NCI-H345 treated with DMSO at 0.1 percent for 48 hours (cell line): Measurements from ENCODE around the gene FAM222B.
"Not testable (repeated sequence)": the region's sequence is repeated elsewhere in the genome, so short reads cannot be mapped to it uniquely, and the experiment has no call there.

ENCODE experiments used
- DNase-seq: peaks from one replicate; lab custom pipeline; 2025; ENCODE audit not compliant: unreplicated experiment; lab: John Stamatoyannopoulos, UW

The FAM222B gene

DNA sequence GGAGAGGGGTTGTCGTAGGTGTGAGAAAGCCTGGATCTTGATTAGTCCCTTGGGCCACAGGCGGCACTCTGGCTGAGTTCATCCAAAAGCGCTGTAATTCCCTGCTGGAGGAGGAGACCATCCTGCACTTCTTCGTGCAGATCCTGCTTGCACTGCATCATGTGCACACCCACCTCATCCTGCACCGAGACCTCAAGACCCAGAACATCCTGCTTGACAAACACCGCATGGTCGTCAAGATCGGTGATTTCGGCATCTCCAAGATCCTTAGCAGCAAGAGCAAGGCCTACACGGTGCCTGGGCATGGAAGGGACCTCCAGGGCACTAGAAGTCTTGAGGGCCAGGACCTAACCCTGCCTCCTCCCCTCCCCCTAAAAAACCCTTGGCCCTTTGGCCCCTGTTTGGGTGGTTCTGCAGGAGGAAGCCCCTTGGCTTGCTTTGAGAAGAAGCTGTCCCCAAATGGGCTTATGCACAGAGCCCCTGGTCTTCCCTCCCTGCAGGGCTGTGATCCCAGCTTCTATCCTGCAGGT lies 107.8 kb downstream of the FAM222B start:
- no peak for DNase-seq

DNA sequence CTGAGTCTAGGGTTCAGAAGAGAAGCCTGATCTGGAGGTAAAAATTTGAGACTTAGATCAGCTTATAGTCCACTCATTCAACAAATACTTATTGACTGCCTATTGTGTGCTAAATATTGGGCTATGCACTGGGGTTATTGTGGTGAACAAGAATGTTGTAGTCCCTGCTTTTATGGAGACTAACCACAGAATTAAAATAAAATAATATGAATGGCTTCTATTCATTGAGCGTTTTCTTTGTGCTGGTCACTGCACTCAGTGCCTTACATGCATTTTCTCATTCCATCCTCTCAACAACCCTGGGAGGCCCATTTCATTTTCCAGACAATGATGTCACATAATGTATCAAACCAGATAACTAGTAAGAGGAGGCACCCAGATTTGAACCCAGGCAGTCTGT lies 109.2 kb downstream of the FAM222B start:
- DNase-seq = no peak

DNA sequence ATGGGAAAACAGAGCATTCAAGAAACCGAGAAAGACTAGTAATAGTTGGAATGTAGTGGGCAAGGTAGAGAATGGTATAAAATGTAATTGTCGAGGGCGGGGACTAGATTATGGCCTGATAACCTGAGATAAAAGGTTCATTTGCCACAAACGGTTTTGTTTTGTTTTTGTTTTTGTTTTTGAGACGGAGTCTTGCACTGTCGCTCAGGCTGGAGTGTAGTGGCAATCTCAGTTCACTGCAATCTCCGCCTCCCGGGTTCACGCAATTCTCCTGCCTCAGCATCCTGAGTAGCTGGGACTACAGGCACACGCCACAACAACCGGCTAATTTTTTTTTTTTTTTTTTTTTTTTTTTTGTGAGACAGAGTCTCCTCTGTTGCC lies 112.7 kb downstream of the FAM222B start:
- DNase-seq = no peak

DNA sequence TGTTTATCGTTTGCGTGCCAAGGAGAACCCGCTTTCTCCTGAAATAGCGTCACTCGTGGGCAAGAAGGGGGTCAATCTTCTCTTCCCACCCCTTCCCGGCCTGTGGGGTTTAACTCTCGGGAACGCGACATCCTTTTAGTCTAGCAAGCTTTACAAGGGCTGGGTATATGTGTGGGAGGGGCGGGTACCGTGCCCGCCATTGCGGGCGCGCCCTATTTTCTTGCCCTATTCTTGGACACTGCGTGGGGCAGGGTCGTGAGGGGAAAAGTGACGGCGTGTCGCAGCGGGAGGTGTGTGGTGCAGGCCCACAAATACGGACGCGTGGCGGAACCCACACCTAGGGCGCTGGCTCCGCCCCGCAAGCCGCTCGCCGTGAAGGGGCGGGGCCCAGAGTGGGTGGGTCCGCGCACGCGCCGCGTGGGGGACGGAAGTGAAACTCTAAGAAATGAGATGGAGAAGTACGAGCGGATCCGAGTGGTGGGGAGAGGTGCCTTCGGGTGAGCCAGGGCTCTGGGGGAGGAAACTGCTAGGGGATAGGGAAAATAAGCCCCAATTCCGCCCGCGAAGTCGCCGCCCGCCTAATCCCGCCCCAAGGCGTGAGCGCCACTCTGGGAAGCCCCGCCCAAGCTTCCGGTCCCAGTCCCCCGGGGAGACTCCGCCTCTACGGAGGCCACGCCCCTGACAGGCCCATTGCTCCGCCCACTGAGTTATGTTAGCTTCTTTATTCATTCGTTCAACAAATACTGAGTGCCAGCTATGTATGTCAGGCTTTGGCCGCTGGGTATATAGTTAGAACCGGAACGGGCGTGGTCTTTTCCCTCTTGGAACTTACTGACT lies 114.0 kb downstream of the FAM222B start, which contains the start of gene NEK8:
TSS of gene NEK8 (plus strand) at position 425 of the 837 bp plus-strand sequence. CDS start at position 451, 26 bp downstream.
- peak; percentile 86 for DNase-seq

DNA sequence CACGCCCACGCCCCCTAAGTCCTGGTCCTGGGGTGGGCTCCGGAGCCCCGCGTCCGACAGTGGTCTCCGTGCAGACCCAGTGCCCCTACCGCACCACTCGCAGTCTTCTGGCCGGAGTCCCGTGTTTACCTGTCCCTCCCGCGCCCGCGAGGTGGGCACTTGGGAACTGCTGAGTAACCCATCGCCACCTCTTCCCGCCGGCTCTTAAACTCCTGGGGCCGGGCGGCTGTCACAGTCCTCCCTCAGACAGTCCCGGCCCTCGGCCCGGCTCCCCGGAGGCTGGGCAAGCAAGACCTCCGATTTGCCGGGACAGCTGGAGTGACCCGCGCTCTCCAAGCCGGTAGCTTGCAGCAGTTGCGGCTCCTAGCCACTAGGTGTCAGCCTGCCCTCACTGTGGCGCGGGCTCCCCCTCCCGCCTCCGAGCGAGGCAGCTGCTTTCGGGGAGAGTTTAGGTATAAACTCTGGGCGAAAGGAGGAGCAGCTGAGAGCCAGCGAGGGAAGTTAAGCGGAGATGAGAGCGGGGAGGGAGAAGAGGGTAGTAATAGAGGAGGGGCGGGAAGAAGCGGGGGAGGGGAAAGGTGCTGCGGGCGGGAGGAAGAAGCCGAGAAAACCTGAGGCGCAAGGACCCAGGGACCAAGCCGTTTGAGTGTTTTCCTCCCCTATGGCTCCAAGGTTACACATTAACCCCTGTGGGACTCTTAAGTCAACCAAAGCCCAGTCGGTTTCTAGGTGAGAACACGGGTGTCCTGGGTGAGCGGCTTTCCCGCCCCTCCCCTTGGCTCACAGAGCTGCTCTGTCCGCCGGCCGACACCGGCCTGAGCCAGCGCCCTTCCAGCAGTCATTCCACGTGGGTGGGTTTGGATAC lies 115.7 kb downstream of the FAM222B start:
- peak; percentile 92 for DNase-seq

- peak; percentile 57 for DNase-seq
Observed at GRCh38 chr17:28726226-28726626, 116.4 kb downstream of the FAM222B start, which contains the start of gene TLCD1. Gene TLCD1, minus strand, starts transcription at chr17:28726233. Its CDS starts 136 bp downstream, at chr17:28726097.

DNA sequence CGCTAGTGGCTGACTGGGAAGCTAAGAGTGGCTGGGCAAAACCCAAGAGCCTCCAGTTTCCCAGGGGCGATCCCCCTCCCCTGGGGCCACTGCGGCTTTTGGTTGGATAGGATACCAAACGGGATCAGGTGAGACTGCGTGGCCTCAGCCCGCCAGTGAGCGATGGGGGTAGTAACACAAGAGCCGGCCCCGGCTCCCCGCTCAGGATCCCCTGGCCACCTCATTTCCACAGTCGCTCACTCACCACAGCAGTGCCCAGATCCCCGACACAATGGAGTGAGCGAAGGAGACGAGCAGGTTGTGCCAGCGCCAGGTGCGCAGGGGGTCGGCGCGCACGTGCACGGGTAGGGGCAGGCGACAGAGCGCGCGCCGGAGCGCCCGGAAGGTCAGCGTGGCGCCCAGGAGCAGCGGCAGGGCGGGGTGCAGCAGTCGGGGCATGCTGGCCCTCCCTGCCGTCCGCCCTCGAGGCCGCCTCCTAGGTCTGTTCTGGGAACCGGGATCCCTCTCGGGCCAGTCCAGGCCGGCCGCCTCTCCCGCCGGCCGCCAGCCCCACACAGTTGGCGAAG lies 116.8 kb downstream of the FAM222B start:
- peak; percentile 57 for DNase-seq

DNA sequence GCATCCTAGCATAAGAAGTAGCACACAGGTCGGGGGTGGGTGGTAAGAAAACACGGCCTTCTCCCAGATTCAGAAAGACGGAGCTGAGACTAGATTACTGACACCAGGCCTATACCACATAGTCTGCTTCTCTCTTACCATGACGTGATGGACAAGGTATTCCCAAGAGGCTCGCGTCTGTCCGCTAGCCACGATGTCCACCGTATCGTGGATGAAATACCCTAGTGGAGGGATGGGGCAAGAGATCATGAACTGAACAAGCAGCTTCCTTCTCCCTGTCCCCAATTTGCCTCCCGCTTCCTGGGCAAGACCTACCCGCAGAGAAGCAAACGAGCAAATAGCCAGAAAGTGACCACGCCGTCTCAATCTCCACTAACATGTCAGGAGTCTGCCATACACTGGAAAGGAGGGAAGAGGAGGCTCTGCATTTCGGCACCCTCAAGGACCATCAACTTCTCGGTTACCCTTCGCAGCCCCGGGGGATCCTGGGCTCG lies 117.4 kb downstream of the FAM222B start:
- DNase-seq = no peak

DNA sequence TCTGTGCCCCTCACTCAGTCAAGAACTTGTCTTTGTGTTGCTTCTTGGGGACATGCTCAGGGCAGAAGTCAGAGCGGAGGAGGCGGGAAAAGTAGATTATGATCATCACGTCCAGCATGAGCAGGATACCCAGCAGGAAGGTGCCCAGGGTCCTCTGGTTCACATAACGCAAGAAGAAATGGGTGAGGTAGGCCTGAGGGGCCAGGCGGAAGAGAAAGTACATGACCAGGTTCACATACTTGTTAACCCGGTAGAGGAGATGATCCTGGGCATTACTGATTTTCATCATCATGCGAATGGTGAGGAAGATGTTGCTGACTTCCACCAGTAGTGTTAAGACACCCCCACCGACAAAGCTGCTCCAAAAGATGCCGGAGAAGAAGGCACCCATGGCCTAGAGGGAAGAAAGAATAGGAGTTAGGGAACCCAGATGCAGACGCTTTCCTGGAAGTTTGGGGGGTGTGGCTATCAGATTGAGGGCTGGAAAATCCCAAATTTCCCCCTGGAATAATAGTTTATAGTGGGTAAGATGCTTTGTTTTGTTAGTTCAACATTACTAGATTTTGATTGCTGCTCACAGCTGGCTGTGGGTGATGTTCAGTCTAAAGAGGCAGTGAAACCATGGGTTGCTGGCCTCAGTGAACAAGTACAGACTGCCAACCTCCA lies 118.0 kb downstream of the FAM222B start:
- DNase-seq = no peak

DNA sequence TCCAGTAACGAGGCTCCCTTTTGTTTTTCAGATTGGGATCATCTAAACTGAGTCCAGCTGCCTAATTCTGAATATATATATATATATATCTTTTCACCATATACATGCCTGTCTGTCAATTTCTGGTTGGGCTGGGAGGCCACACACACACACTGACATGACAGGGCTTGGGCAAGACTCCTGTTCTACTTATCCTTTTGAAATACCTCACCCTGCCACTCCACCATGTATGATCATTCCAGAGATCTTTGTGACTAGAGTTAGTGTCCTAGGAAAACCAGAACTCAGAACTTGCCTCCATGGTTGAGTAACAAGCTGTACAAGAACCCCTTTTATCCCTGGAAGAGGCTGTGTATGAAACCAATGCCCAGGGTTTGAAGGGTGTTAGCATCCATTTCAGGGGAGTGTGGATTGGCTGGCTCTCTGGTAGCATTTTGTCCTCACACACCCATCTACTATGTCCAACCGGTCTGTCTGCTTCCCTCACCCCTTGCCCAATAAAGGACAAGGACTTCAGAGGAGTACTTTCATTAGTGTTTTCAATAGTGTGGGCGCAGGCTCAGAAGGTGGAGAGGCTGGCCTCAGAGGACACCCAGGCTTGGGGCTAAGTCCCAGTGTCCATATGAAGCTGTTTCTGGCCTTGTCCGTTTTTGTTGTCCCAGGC lies 118.6 kb downstream of the FAM222B start:
- not testable (repeated sequence) for DNase-seq

DNA sequence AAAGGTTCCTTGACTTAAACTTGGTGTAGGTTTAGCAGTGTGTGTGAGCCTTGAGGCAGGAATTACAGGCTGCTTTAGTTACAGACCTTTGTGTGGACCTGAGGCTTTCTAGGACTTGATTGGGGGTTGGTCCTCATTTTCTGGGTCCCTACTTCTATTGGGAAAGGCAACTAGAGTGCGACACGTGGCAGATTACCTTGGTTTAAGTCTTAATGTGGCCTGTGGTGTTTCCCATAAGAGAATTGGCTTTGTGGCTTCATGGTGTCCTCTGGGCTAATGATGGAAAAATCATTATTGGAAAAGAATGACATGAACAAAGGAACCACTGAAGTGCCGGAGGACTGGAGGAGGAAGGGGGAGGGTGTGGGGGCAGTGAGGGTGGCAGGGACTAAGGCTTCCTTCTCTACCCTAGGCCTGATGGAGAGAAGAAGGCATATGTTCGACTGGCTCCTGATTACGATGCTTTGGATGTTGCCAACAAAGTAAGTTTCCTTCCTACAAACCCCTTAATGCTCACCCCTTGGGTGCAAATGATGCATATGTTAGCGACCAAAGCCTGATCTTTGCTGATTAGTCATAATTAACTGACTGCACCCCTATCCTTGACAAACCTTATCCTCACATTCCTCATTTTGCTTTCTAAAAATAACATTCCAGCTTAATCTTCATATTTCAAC lies 119.3 kb downstream of the FAM222B start:
- DNase-seq = no peak

- DNase-seq = no peak
Observed at GRCh38 chr17:28722417-28723158, 120.0 kb downstream of the FAM222B start.

- not testable (repeated sequence) for DNase-seq
Observed at GRCh38 chr17:28720997-28721329, 121.6 kb downstream of the FAM222B start.

DNA sequence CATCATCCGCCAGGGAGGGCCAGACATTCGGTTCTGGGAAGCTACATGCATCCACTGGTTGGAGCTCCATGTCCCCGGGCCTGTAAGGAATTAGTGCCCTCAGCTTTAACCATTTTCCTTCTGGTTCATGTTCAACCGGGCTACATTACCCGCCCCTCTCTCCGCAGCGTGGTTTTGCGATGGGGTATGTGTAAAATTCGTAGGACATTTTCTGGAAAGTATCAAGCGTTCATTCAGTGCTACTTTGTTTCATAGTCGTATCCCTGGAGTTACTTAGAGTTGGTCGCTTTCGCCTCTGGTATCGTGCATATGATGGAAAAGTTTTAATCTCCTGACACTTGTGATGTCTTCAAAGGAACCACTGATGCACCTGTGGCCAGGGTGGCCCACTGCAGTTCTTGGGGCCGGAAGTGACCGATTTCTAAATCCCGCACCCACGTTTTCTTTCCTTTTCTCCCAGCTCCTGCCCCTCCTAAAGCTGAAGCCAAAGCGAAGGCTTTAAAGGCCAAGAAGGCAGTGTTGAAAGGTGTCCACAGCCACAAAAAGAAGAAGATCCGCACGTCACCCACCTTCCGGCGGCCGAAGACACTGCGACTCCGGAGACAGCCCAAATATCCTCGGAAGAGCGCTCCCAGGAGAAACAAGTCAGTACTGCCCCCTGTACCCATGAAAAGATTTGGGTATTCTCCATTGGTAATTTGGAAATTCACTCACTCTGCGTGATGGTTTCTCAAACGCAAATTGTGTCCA lies 122.2 kb downstream of the FAM222B start:
- DNase-seq = no peak

GRCh38 chr17:28719021-28719433 lies 123.6 kb downstream of the FAM222B start:
- DNase-seq = no peak

- DNase-seq = no peak
Observed at GRCh38 chr17:28718333-28719020, 124.1 kb downstream of the FAM222B start.

- DNase-seq = no peak
Observed at GRCh38 chr17:28717578-28718332, 124.8 kb downstream of the FAM222B start, which contains the start of gene RAB34. Gene RAB34, minus strand, starts transcription at chr17:28717868. Its CDS starts 602 bp downstream, at chr17:28717266.
